ENCODE results near the gene IER2. TPM values are rescaled to one million over a fixed set of nuclear protein-coding genes. Genes with fewer than 3 reads are reported as not detected.

IER2 gene
- total RNA-seq, 4 donors from 2014 or later, result 14.5 to 52.6 (median 20.2) TPM

DNA sequence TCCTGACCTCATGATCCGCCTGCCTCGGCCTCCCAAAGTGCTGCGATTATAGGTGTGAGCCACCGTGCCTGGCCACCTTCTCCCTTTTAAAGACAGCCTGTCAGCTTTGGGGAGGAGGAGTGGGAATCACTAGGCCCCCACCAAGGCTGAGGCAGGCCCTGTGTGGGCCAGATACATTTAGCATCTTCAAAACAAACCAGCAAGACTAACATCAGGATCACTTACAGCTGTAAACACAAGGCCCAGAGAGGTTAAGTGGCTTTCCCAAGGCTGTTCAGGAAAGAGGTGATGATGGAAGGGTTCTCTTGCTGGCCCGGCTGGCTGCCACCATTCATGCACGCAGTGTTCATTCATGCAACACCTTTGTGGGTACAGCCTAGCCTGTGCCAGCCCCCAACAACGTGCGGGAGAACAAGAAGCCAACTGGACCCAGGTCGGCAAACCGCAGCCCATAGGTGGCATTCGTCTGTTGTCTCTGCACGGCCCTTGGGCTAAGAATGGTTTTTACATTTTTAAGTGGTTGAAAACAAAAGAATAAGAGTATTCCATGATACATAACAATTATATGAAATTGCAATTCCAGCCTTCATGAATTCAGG lies 23.0 kb downstream of the IER2 start:
- TF ChIP-seq, protein P1, sequence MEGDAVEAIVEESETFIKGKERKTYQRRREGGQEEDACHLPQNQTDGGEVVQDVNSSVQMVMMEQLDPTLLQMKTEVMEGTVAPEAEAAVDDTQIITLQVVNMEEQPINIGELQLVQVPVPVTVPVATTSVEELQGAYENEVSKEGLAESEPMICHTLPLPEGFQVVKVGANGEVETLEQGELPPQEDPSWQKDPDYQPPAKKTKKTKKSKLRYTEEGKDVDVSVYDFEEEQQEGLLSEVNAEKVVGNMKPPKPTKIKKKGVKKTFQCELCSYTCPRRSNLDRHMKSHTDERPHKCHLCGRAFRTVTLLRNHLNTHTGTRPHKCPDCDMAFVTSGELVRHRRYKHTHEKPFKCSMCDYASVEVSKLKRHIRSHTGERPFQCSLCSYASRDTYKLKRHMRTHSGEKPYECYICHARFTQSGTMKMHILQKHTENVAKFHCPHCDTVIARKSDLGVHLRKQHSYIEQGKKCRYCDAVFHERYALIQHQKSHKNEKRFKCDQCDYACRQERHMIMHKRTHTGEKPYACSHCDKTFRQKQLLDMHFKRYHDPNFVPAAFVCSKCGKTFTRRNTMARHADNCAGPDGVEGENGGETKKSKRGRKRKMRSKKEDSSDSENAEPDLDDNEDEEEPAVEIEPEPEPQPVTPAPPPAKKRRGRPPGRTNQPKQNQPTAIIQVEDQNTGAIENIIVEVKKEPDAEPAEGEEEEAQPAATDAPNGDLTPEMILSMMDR (IDR thresholded peaks at IDR 0.05; ENCODE audit: low read depth), result no peak

DNA sequence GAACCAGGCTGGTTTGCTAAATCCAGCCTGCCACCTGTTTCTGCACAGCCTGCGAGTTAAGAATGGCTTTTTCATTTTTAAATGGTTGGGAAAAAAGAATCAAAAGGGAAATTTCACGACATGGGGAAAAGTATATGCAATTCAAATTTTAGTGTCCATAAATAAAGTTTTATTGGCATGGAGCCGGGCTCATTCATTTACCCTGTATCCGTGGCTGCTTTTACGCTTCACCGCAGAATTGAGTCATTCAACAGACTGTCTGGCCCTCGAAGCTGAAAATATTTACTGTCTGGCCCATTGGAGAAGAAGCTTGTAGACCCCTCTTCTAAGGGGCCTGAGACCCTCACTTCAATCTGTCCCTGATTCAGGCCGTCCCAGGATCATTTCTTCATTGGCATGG lies 26.1 kb downstream of the IER2 start:
- TF ChIP-seq, protein P1 (IDR thresholded peaks at IDR 0.05; ENCODE audit: low read depth), result no peak

DNA sequence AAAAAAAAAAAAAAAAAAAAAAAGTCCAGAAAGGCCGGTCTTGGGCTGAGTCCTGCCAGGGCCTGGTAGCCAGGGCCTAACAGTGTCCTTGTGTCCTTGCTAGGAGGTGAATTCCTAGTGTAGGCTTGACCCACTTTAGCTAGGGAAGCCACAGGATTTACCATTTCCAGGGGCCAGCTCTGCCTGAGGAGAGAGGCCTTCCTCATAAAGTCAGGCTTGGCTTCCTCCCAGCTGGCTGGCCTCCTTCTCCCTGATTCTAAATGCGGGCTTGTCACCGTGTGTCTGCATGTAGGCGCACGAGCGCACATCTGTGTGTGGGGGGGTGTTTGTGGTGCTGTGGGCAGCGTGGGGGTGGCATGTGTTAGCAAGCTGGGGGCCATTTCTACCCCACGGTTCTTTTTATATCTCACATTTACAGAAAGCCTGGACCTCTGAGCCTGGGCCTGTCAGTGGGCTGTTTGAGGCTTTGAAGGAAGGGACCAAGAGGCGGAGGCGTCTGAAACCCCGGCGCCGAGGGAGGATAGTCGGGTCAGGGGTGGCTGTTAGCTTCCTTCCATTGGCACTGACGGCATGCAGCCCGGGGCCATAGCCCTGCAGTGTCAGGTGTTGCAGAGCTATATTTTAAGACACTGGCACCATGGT lies 31.7 kb downstream of the IER2 start:
- TF ChIP-seq, protein P1 (IDR thresholded peaks at IDR 0.05; ENCODE audit: low read depth), result no peak

DNA sequence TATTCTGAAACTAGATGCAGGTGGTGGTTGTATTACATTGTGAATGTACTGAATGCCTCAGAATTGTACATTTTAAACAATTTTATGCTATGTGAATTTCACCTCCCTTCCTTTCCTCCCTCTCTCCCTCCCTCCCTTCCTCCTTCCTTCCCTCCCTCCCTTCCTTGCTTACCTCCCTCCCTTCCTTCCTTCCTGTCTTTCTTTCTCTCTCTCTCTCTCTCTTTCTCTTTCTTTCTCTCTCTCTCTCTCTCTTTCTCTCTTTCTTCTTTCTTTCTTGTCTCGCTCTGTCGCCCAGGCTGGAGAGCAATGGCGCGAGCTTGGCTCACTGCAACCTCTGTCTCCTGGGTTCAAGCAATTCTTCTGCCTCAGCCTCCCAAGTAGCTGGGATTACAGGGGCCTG lies 37.2 kb downstream of the IER2 start:
- TF ChIP-seq, protein P1 (IDR thresholded peaks at IDR 0.05; ENCODE audit: low read depth), result no peak

DNA sequence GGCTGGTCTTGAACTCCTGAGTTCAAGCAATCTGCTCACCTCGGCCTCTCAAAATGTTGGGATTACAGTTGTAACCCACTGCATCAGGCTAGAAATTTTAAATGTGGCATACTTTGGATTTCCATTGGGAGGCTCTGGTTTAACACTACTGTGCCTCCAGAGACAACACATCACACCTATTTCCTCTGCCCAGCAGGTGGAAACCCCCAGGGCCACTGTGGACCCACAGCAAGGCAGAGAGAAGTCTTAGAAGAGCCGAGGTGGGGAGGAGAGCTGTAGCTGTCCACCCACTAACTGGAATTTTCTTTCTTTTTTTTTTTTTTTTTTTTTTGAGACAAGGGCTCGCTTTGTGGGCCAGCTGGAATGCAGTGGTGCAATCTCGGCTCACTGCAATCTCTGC lies 39.4 kb downstream of the IER2 start:
- TF ChIP-seq, protein P1 (IDR thresholded peaks at IDR 0.05; ENCODE audit: low read depth), result no peak

DNA sequence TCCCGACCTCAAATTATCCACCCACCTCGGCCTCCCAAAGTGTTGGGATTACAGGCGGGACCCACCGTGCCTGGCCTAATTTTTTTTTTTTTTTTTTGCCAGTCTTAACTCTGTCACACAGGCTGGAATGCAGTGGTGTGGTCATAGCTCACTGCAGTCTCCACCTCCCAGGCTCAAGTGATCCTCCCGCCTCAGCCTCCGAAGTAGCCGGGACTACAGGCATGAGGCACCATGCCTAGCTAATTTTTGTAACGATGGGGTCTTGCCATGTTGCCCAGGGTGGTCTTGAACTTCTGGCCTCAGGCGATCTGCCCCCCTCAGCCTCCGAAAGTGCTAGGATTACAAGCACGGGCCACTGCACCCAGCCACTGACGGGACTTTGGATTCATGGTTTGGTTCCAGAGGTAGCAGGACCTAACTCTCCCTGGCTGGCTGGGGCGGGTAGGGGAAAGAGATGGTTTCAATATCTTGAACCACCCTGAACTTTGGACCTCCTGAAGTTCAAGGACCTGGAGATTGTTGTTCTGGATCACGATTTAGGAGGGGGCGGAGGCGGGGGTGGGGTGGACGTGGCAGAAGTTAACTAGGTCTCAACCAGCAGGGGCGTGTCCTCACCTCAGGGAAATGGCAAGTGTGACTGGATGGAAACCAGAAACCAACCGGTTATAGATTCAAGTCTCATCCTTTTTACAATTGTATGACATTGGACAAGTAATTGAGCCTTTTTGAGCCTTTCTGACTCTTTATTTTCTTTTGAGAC lies 40.8 kb downstream of the IER2 start:
- TF ChIP-seq, protein P1 (IDR thresholded peaks at IDR 0.05; ENCODE audit: low read depth), result no peak

DNA sequence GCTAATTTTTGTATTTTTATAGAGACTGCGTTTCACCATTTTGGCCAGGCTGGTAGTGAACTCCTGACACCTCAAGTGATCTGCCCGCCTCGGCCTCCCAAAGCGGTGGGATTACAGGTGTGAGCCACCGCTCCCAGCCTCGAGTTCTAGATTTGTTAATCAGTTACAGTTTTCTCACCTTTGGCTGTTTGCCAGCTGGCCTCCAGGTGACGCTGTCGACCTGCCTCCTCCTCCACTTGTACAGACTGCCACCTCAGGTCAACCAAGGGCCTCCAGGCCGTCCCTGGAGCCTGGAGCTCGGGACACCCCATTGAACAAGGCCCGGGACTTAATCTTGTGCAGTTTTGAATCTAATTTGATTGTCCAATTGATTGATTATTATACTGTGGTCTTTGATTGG lies 45.5 kb downstream of the IER2 start:
- TF ChIP-seq, protein P1 (IDR thresholded peaks at IDR 0.05; ENCODE audit: low read depth), result no peak

All from subcutaneous adipose tissue (tissue), 4 donors.